ENCODE results near the gene KCTD20.

The KCTD20 gene

DNA sequence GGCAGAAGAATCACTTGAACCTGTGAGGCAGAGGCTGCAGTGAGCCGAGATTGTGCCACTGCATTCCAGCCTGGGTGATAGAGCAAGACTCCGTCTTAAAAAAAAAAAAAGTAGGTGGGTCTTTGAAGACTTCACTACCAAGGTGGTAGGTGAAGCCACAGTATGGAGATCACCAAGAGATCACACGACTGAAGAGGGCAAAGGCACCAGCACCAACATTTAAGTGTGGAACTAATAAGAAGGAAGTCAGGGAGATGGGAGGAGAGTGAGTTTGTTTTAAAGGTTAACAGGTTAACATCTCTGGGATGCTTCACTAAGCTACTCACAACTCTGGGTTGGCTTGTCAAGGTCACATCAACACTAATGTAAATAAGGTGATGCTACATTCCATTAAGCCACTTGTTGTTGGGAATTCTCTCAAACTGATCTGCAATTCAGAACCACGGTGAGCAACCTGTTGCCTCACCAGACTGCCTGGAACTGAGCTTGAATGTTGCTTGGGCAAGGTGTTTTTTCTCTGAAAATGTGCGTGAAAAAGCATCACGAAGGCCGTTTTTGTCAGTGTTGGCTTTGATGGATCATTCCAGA, 48.7 kb downstream of the KCTD20 start:
- H3K27me3 ChIP-seq (ENCODE audit: control insufficient read depth, insufficient read depth, low read length, poor library complexity, severe bottlenecking), result no peaks in the 10 kb centered on the region
- no peak overlapping the region for H3K4me3 ChIP-seq (ENCODE audit: insufficient read depth, low read depth, low read length)
- peaks cover 20% of the 10 kb centered on the region for H3K36me3 ChIP-seq (ENCODE audit: control insufficient read depth, insufficient read depth, low read length)
- H3K4me1 ChIP-seq (ENCODE audit: control insufficient read depth, insufficient read depth, low read length), result peaks cover 7% of the 10 kb centered on the region
- no peaks in the 10 kb centered on the region for H3K9me3 ChIP-seq (ENCODE audit: control insufficient read depth, low read length)
- 92 to 94% methylated on average over 7 of the region's 7 CpGs for WGBS, 2 experiments
- no peak overlapping the region for H3K27ac ChIP-seq (ENCODE audit: insufficient read depth, low read depth, low read length, poor library complexity, severe bottlenecking)

DNA sequence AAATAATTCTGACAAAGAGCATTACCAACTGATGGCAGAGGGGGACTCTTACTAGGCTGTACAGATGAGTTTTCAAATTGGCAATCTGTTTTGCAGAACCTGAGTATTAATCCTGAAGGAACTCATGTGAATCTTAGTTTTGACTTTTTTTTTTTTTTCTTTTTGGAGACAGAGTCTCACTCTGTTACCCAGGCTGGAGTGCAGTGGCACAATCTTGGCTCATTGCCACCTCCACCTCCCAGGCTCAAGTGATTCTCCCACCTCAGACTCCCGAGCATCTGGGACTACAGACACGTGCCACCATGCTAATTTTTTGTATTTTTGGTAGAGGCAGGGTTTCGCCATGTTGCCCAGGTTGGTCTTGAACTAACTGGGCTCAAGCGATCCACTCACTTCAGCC, 49.3 kb downstream of the KCTD20 start:
- Histone ChIP-seq H3K9me3 (ENCODE audit: control insufficient read depth, low read length) (no peaks in the 10 kb centered on the region), H3K27ac (ENCODE audit: insufficient read depth, low read depth, low read length, poor library complexity, severe bottlenecking) (no peak overlapping the region), H3K4me1 (ENCODE audit: control insufficient read depth, insufficient read depth, low read length) (peaks cover 7% of the 10 kb centered on the region), H3K4me3 (ENCODE audit: insufficient read depth, low read depth, low read length) (no peak overlapping the region), H3K36me3 (ENCODE audit: control insufficient read depth, insufficient read depth, low read length) (peaks cover 22% of the 10 kb centered on the region), H3K27me3 (ENCODE audit: control insufficient read depth, insufficient read depth, low read length, poor library complexity, severe bottlenecking) (no peaks in the 10 kb centered on the region)
- WGBS, 2 experiments, result 91 to 93% methylated on average over 4 of the region's 4 CpGs

- peaks cover 7% of the 10 kb centered on the region for H3K4me1 ChIP-seq (ENCODE audit: control insufficient read depth, insufficient read depth, low read length)
- H3K27ac ChIP-seq (ENCODE audit: insufficient read depth, low read depth, low read length, poor library complexity, severe bottlenecking), result no peak overlapping the region
- peaks cover 17% of the 10 kb centered on the region for H3K36me3 ChIP-seq (ENCODE audit: control insufficient read depth, insufficient read depth, low read length)
- no peaks in the 10 kb centered on the region for H3K9me3 ChIP-seq (ENCODE audit: control insufficient read depth, low read length)
- no peaks in the 10 kb centered on the region for H3K27me3 ChIP-seq (ENCODE audit: control insufficient read depth, insufficient read depth, low read length, poor library complexity, severe bottlenecking)
- 94 to 96% methylated on average over 1 of the region's 1 CpG for WGBS, 2 experiments
- no peak overlapping the region for H3K4me3 ChIP-seq (ENCODE audit: insufficient read depth, low read depth, low read length)
These were observed 49.8 kb downstream of the KCTD20 start for GRCh38 chr6:36492621-36493020.

GRCh38 chr6:36493319-36493718, 50.5 kb downstream of the KCTD20 start:
- Histone ChIP-seq H3K36me3 (ENCODE audit: control insufficient read depth, insufficient read depth, low read length) (peaks cover 17% of the 10 kb centered on the region), H3K4me1 (ENCODE audit: control insufficient read depth, insufficient read depth, low read length) (peaks cover 7% of the 10 kb centered on the region), H3K9me3 (ENCODE audit: control insufficient read depth, low read length) (no peaks in the 10 kb centered on the region), H3K27ac (ENCODE audit: insufficient read depth, low read depth, low read length, poor library complexity, severe bottlenecking) (no peak overlapping the region), H3K4me3 (ENCODE audit: insufficient read depth, low read depth, low read length) (no peak overlapping the region), H3K27me3 (ENCODE audit: control insufficient read depth, insufficient read depth, low read length, poor library complexity, severe bottlenecking) (no peaks in the 10 kb centered on the region)
- WGBS, 2 experiments, result 94 to 95% methylated on average over 6 of the region's 6 CpGs

DNA sequence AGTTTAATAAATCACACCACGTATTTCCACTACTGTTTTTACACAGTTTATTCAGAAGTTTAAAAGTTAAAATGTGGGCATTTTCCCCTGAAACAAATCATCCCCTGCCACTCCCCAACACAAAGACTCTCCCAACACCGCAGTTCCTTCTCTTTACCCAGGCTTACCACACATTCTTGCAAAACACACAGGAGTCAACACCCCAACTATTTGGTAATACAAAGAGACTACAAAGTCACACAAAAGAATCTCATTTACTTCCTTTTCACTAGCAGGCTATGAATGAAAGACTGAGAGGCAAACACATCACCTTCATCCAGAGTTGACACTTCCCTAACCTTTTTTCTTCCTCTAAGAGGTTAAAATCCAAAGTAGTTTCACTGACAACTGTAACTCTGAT, 51.1 kb downstream of the KCTD20 start:
- WGBS, 2 experiments, result 54 to 60% methylated on average over 2 of the region's 2 CpGs
- Histone ChIP-seq H3K27me3 (ENCODE audit: control insufficient read depth, insufficient read depth, low read length, poor library complexity, severe bottlenecking) (no peaks in the 10 kb centered on the region), H3K27ac (ENCODE audit: insufficient read depth, low read depth, low read length, poor library complexity, severe bottlenecking) (peak overlapping the region; percentile 48), H3K9me3 (ENCODE audit: control insufficient read depth, low read length) (no peaks in the 10 kb centered on the region), H3K4me3 (ENCODE audit: insufficient read depth, low read depth, low read length) (no peak overlapping the region), H3K4me1 (ENCODE audit: control insufficient read depth, insufficient read depth, low read length) (peaks cover 7% of the 10 kb centered on the region), H3K36me3 (ENCODE audit: control insufficient read depth, insufficient read depth, low read length) (peaks cover 17% of the 10 kb centered on the region)

GRCh38 chr6:36495086-36495485, 52.3 kb downstream of the KCTD20 start:
- Histone ChIP-seq H3K27ac (ENCODE audit: insufficient read depth, low read depth, low read length, poor library complexity, severe bottlenecking) (no peak overlapping the region), H3K4me3 (ENCODE audit: insufficient read depth, low read depth, low read length) (no peak overlapping the region), H3K4me1 (ENCODE audit: control insufficient read depth, insufficient read depth, low read length) (peaks cover 7% of the 10 kb centered on the region), H3K36me3 (ENCODE audit: control insufficient read depth, insufficient read depth, low read length) (peaks cover 17% of the 10 kb centered on the region), H3K27me3 (ENCODE audit: control insufficient read depth, insufficient read depth, low read length, poor library complexity, severe bottlenecking) (no peaks in the 10 kb centered on the region), H3K9me3 (ENCODE audit: control insufficient read depth, low read length) (no peaks in the 10 kb centered on the region)
- 95 to 99% methylated on average over 5 of the region's 5 CpGs for WGBS, 2 experiments

GRCh38 chr6:36499918-36500317, 57.1 kb downstream of the KCTD20 start:
- H3K27ac ChIP-seq (ENCODE audit: insufficient read depth, low read depth, low read length, poor library complexity, severe bottlenecking), result no peak overlapping the region
- H3K9me3 ChIP-seq (ENCODE audit: control insufficient read depth, low read length), result no peaks in the 10 kb centered on the region
- H3K36me3 ChIP-seq (ENCODE audit: control insufficient read depth, insufficient read depth, low read length), result peaks cover 16% of the 10 kb centered on the region
- H3K4me3 ChIP-seq (ENCODE audit: insufficient read depth, low read depth, low read length), result no peak overlapping the region
- no peaks in the 10 kb centered on the region for H3K27me3 ChIP-seq (ENCODE audit: control insufficient read depth, insufficient read depth, low read length, poor library complexity, severe bottlenecking)
- H3K4me1 ChIP-seq (ENCODE audit: control insufficient read depth, insufficient read depth, low read length), result no peaks in the 10 kb centered on the region
- whole genome bisulfite sequencing, 2 experiments, result 94 to 95% methylated on average over 3 of the region's 4 CpGs

DNA sequence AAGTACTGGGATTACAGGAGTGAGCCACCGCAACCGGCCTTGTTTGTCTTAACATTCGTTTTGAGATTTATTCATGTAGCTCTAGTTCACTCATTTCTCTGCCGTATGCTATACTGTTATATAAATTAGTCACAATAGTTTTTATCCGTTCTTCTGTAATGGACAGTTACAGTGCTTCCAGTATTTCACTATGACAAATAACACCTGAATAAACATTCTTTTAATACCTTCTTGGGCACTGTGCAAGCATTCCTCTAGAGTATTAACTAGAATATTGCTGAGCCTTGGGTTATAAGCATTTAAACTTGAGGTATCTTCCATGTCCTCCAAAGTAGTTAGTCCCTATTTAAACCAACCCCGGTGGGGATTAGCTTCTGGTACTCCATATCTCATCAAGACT, 58.9 kb downstream of the KCTD20 start:
- H3K36me3 ChIP-seq (ENCODE audit: control insufficient read depth, insufficient read depth, low read length), result peaks cover 12% of the 10 kb centered on the region
- 93 to 100% methylated on average over 5 to 6 of the region's 6 CpGs for WGBS, 2 experiments

DNA sequence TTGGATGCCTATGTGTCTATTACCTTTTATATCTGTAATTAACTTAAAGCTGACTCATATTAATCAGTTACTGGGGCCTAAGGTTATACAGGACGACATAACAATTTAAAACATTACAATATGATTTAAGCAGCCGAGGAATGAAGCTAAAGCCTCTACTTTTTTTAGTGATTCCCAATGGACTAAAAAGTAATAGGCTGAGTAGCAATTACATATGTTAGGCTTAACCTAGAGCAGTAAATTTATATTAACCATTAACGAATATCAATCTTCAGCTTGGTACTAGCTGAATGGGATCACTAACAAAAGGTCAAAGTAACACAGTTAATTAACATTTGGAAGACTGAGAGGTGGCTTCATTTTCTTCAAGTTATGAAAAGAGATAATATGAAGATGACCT, 61.4 kb downstream of the KCTD20 start:
- Histone ChIP-seq H3K4me1 (ENCODE audit: control insufficient read depth, insufficient read depth, low read length) (no peaks in the 10 kb centered on the region), H3K9me3 (ENCODE audit: control insufficient read depth, low read length) (no peaks in the 10 kb centered on the region), H3K27me3 (ENCODE audit: control insufficient read depth, insufficient read depth, low read length, poor library complexity, severe bottlenecking) (no peaks in the 10 kb centered on the region), H3K36me3 (ENCODE audit: control insufficient read depth, insufficient read depth, low read length) (peaks cover 10% of the 10 kb centered on the region), H3K27ac (ENCODE audit: insufficient read depth, low read depth, low read length, poor library complexity, severe bottlenecking) (no peak overlapping the region), H3K4me3 (ENCODE audit: insufficient read depth, low read depth, low read length) (no peak overlapping the region)
- 98% methylated on average over 3 of the region's 3 CpGs; no CpG with 5 or more reads in 1 of the 2 experiments for WGBS, 2 experiments

More for the DNA sequence above, 58.9 kb downstream of the KCTD20 start:
- no peaks in the 10 kb centered on the region for H3K27me3 ChIP-seq (ENCODE audit: control insufficient read depth, insufficient read depth, low read length, poor library complexity, severe bottlenecking)
- H3K4me3 ChIP-seq (ENCODE audit: insufficient read depth, low read depth, low read length), result no peak overlapping the region
- H3K9me3 ChIP-seq (ENCODE audit: control insufficient read depth, low read length), result no peaks in the 10 kb centered on the region
- no peaks in the 10 kb centered on the region for H3K4me1 ChIP-seq (ENCODE audit: control insufficient read depth, insufficient read depth, low read length)
- H3K27ac ChIP-seq (ENCODE audit: insufficient read depth, low read depth, low read length, poor library complexity, severe bottlenecking), result no peak overlapping the region

GRCh38 chr6:36504982-36505381, 62.2 kb downstream of the KCTD20 start:
- no peak overlapping the region for H3K27ac ChIP-seq (ENCODE audit: insufficient read depth, low read depth, low read length, poor library complexity, severe bottlenecking)
- H3K36me3 ChIP-seq (ENCODE audit: control insufficient read depth, insufficient read depth, low read length), result peaks cover 15% of the 10 kb centered on the region
- no peaks in the 10 kb centered on the region for H3K27me3 ChIP-seq (ENCODE audit: control insufficient read depth, insufficient read depth, low read length, poor library complexity, severe bottlenecking)
- H3K4me3 ChIP-seq (ENCODE audit: insufficient read depth, low read depth, low read length), result no peak overlapping the region
- H3K4me1 ChIP-seq (ENCODE audit: control insufficient read depth, insufficient read depth, low read length), result no peaks in the 10 kb centered on the region
- WGBS, 2 experiments, result 93 to 96% methylated on average over 2 of the region's 2 CpGs
- H3K9me3 ChIP-seq (ENCODE audit: control insufficient read depth, low read length), result no peaks in the 10 kb centered on the region
